ENCODE data around the gene AMN1. TPM values are rescaled to one million over a fixed set of nuclear protein-coding genes. Genes with fewer than 3 reads are reported as not detected.
"Not testable (repeated sequence)": the region's sequence is repeated elsewhere in the genome, so short reads cannot be mapped to it uniquely, and the experiment has no call there.

The AMN1 gene
- total RNA-seq, 5 donors from 2014 or later (not counting 1 experiment from before 2014, with no cell fraction given) = 8.4 to 13.6 (median 12.2) TPM

DNA sequence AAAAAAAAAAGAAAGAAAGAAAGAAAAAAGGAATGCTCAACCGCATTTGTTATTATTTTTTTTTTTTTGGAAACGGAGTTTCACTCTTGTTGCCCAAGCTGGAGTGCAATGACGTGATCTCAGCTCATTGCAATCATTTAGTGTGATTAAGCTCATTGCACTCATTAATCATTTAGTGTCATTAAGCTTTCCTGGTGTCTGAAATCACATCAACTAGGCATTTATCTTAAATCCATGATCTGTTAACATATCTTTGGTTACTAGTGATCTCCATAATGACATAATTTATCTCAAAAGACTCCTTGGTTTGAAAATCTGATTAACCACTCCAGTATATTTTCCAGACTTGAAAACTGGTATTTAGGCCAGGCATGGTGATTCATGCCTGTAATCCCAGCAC lies 43.0 kb downstream of the AMN1 start:
- Histone ChIP-seq H3K27ac (ENCODE audit: low read length) (no peak overlapping the region), H3K4me1 (ENCODE audit: control insufficient read depth in 1 of 2, extremely low read depth in 1 of 2, insufficient read depth in 2 of 2, low read length in 2 of 2) (peaks cover 0 to 5% of the 10 kb centered on the region in 2 experiments), H3K27me3 (replicated peaks in 1 of 2; ENCODE audit: control insufficient read depth in 2 of 2, extremely low read depth in 1 of 2, insufficient read depth in 2 of 2, low read length in 1 of 2) (no peaks in the 10 kb centered on the region), H3K36me3 (ENCODE audit: control insufficient read depth in 2 of 2, extremely low read depth in 1 of 2, insufficient read depth in 1 of 2, low read length in 1 of 2) (peaks cover 9 to 10% of the 10 kb centered on the region in 2 donors), H3K4me3 (ENCODE audit: control insufficient read depth in 1 of 2, extremely low read depth in 1 of 2, low read length in 1 of 2) (no peak overlapping the region), H3K9me3 (peaks cover 5% of the 10 kb centered on the region)
- POLR2A ChIA-PET = no interaction called here
- CTCF ChIA-PET = interaction anchor here (0.6 to 1.1 kb wide), 3 partner anchors 46 to 508 kb away, joined by 3 to 9 read pairs (median 8); no protein-coding TSS in a partner anchor
- no peaks in the 10 kb centered on the region for H3K27me3 Mint-ChIP-seq
- H3K27ac Mint-ChIP-seq = no peak overlapping the region
- ATAC-seq (replicated peaks in 1 of 4) (no peak), DNase-seq (no peak)
- no CpG with 5 or more reads among the region's 3 CpGs for WGBS (ENCODE audit: insufficient coverage)
- H3K9me3 Mint-ChIP-seq = peaks cover 4 to 12% (median 8%) of the 10 kb centered on the region in 3 donors
- no peak overlapping the region for H3K4me3 Mint-ChIP-seq
- H3K36me3 Mint-ChIP-seq = peaks cover 59% of the 10 kb centered on the region
- H3K4me1 Mint-ChIP-seq = peaks cover 6 to 13% (median 11%) of the 10 kb centered on the region in 3 donors

DNA sequence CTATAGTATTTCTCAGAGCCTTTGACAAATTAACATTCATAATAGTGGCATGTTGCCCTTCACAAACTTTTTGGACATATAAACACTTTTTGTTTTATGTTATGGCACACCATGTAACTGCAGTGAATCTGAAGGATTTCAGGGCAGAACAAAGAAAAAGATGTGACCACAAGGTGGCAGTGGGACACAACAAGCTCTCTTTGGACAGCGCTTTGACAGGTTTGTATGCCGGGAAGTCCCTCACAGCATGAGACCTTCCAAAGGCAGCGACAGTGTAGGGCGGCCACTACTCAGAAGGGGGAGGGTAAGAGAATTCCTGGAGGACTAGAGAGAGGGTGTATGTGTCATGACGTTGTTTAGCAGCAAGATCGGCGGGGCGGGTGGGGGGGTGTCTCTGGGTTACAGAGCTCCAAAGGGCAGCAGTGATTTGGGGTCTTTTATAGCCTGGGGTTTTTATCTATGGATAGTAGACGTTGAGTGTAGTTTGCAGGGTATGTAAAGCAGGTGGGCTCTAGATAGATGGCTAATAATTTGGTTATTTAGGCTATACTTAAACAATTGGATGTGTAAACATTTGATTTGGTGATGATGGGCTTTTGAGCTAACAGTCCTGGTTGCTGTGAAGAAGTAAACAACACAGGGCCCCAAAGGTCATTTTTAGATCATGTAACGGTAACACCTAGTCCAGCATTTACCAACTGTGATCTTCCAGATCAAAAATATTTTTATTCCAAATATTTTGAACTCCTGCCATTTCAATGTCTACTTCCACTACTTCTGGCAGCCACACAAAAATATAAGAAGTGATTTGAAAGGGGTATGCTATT lies 46.5 kb downstream of the AMN1 start:
- DNase-seq = peak; percentile 37 to 89 (median 60)

DNA sequence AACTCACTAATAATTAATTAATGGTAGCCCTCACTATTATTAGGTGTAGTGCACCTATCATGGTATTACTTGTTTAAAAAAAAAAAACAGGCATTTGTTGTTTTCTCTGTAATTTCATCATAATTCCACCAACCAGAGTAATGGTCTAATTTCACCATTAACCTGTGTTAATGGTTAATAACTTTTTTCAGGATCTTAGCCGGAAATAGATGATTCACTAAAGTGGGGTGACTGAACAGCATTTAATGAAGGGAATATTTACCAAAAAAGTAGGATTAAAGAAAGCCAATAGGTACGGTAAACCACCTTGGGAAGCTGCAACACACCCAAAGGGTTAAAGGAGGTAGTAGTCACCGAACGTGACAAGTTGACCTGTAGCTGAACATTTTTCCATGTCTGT lies 56.3 kb downstream of the AMN1 start:
- Mint-ChIP-seq H3K27me3 (no peaks in the 10 kb centered on the region), H3K4me1 (peaks cover 0 to 2% (median 0%) of the 10 kb centered on the region in 3 donors), H3K9me3 (peaks cover 3 to 7% (median 6%) of the 10 kb centered on the region in 3 donors), H3K27ac (no peak overlapping the region), H3K36me3 (peaks cover 51% of the 10 kb centered on the region), H3K4me3 (no peak overlapping the region)
- Histone ChIP-seq H3K4me1 (ENCODE audit: control insufficient read depth in 1 of 2, extremely low read depth in 1 of 2, insufficient read depth in 2 of 2, low read length in 2 of 2) (no peaks in the 10 kb centered on the region), H3K9me3 (peaks cover 3% of the 10 kb centered on the region), H3K27ac (ENCODE audit: low read length) (no peak overlapping the region), H3K4me3 (ENCODE audit: control insufficient read depth in 1 of 2, extremely low read depth in 1 of 2, low read length in 1 of 2) (no peak overlapping the region), H3K36me3 (ENCODE audit: control insufficient read depth in 2 of 2, extremely low read depth in 1 of 2, insufficient read depth in 1 of 2, low read length in 1 of 2) (peaks cover 0 to 6% of the 10 kb centered on the region in 2 donors), H3K27me3 (replicated peaks in 1 of 2; ENCODE audit: control insufficient read depth in 2 of 2, extremely low read depth in 1 of 2, insufficient read depth in 2 of 2, low read length in 1 of 2) (no peaks in the 10 kb centered on the region)
- WGBS (ENCODE audit: insufficient coverage) = 100% methylated on average over 1 of the region's 4 CpGs
- ChIA-PET POLR2A (no interaction called here), CTCF (no interaction called here)
- ATAC-seq (replicated peaks in 1 of 4) = no peak
- DNase-seq = no peak

More for the DNA sequence above, 46.5 kb downstream of the AMN1 start:
- ATAC-seq (replicated peaks in 1 of 4) = peak; percentile 64 to 86 (median 78)
- Mint-ChIP-seq H3K27me3 (no peaks in the 10 kb centered on the region), H3K27ac (peak overlapping the region; percentile 67 to 79), H3K4me3 (peak overlapping the region in 1 of 3 donors; percentile 37), H3K36me3 (peaks cover 39% of the 10 kb centered on the region), H3K9me3 (peaks cover 4 to 12% (median 7%) of the 10 kb centered on the region in 3 donors), H3K4me1 (peaks cover 6 to 13% (median 11%) of the 10 kb centered on the region in 3 donors)
- no peaks in the 10 kb centered on the region for H3K27me3 ChIP-seq (replicated peaks in 1 of 2; ENCODE audit: control insufficient read depth in 2 of 2, extremely low read depth in 1 of 2, insufficient read depth in 2 of 2, low read length in 1 of 2)
- H3K27ac ChIP-seq (ENCODE audit: low read length) = peak overlapping the region; percentile 44
- WGBS (ENCODE audit: insufficient coverage) = 50% methylated on average over 9 of the region's 10 CpGs
- ChIA-PET POLR2A (interaction anchor here (0.6 to 0.7 kb wide), 3 partner anchors 29 to 374 kb away, joined by 3 to 9 read pairs (median 4); no protein-coding TSS in a partner anchor), CTCF (interaction anchor here (0.6 to 2.7 kb wide), 22 partner anchors 10 to 685 kb away, joined by 3 to 23 read pairs (median 3); no protein-coding TSS in a partner anchor)
- H3K9me3 ChIP-seq = peaks cover 5% of the 10 kb centered on the region
- peaks cover 5 to 9% of the 10 kb centered on the region in 2 donors for H3K36me3 ChIP-seq (ENCODE audit: control insufficient read depth in 2 of 2, extremely low read depth in 1 of 2, insufficient read depth in 1 of 2, low read length in 1 of 2)
- peaks cover 0 to 5% of the 10 kb centered on the region in 2 experiments for H3K4me1 ChIP-seq (ENCODE audit: control insufficient read depth in 1 of 2, extremely low read depth in 1 of 2, insufficient read depth in 2 of 2, low read length in 2 of 2)
- no peak overlapping the region for H3K4me3 ChIP-seq (ENCODE audit: control insufficient read depth in 1 of 2, extremely low read depth in 1 of 2, low read length in 1 of 2)

DNA sequence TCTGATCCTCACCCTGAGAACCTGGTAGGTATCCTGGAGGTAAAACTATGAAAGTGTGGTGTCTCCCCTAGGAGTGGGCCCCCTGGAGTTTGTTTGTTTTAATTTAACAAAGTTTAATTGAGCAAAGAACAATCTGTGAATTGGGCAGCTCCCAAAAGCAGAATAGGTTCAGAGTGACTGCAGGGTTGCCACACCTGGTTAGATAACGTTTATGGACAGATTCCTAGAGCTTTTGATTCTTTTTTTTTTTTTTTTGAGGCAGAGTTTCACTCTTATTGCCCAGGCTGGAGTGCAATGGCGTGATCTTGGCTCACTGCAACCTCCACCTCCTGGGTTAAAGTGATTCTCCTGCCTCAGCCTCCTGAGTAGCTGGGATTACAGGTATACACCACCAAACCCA lies 59.2 kb downstream of the AMN1 start:
- peaks cover 3 to 11% (median 6%) of the 10 kb centered on the region in 3 donors for H3K9me3 Mint-ChIP-seq
- H3K36me3 ChIP-seq (ENCODE audit: control insufficient read depth in 2 of 2, extremely low read depth in 1 of 2, insufficient read depth in 1 of 2, low read length in 1 of 2); H3K4me3 Mint-ChIP-seq; H3K27me3 ChIP-seq (replicated peaks in 1 of 2; ENCODE audit: control insufficient read depth in 2 of 2, extremely low read depth in 1 of 2, insufficient read depth in 2 of 2, low read length in 1 of 2); H3K4me1 Mint-ChIP-seq; H3K27me3 Mint-ChIP-seq; DNase-seq; H3K27ac Mint-ChIP-seq; ATAC-seq (replicated peaks in 1 of 4); H3K4me3 ChIP-seq (ENCODE audit: control insufficient read depth in 1 of 2, extremely low read depth in 1 of 2, low read length in 1 of 2); H3K9me3 ChIP-seq; H3K27ac ChIP-seq (ENCODE audit: low read length); H3K4me1 ChIP-seq (ENCODE audit: control insufficient read depth in 1 of 2, extremely low read depth in 1 of 2, insufficient read depth in 2 of 2, low read length in 2 of 2): not testable (repeated sequence)
- WGBS (ENCODE audit: insufficient coverage) = 90% methylated on average over 2 of the region's 2 CpGs
- H3K36me3 Mint-ChIP-seq = peaks cover 40% of the 10 kb centered on the region
- ChIA-PET POLR2A (interaction anchor here in 1 of 2 donors (0.6 kb wide), 1 partner anchor 17 kb away, joined by 3 read pairs; no protein-coding TSS in a partner anchor), CTCF (interaction anchor here (0.7 to 1.3 kb wide), 4 partner anchors 12 to 399 kb away, joined by 3 read pairs; no protein-coding TSS in a partner anchor)

DNA sequence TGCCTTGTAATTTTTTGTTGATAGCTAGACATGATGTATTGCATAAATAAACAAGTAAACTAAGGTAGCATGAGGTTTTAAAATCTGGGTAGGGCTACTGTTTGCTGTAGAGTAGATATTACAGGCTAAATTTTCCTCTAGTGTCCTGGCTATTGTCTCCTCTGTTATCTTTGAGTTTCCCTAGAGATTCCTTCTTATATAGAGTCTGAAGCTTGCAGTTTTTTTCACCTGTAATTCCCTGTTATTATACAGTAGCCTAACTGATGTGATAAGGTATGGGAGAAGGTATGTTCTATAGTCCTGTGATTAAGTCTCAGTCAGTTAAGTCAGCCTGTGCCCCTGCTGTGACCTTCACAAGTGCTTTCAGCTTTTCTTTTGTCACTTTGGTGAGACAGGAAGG lies 59.8 kb downstream of the AMN1 start:
- DNase-seq = no peak
- no peak overlapping the region for H3K27ac ChIP-seq (ENCODE audit: low read length)
- Mint-ChIP-seq H3K9me3 (peaks cover 3 to 11% (median 6%) of the 10 kb centered on the region in 3 donors), H3K4me3 (no peak overlapping the region), H3K36me3 (peaks cover 36% of the 10 kb centered on the region), H3K27ac (no peak overlapping the region), H3K27me3 (no peaks in the 10 kb centered on the region), H3K4me1 (no peaks in the 10 kb centered on the region)
- ChIA-PET CTCF (interaction anchor here (0.6 to 1.0 kb wide), 4 partner anchors 13 to 712 kb away, joined by 3 read pairs; no protein-coding TSS in a partner anchor), POLR2A (interaction anchor here (0.6 to 0.7 kb wide), 2 partner anchors 17 to 1174 kb away, joined by 3 to 4 read pairs; no protein-coding TSS in a partner anchor)
- H3K36me3 ChIP-seq (ENCODE audit: control insufficient read depth in 2 of 2, extremely low read depth in 1 of 2, insufficient read depth in 1 of 2, low read length in 1 of 2) = peaks cover 0 to 6% of the 10 kb centered on the region in 2 donors
- no peaks in the 10 kb centered on the region for H3K27me3 ChIP-seq (replicated peaks in 1 of 2; ENCODE audit: control insufficient read depth in 2 of 2, extremely low read depth in 1 of 2, insufficient read depth in 2 of 2, low read length in 1 of 2)
- H3K4me1 ChIP-seq (ENCODE audit: control insufficient read depth in 1 of 2, extremely low read depth in 1 of 2, insufficient read depth in 2 of 2, low read length in 2 of 2) = no peaks in the 10 kb centered on the region
- peaks cover 3% of the 10 kb centered on the region for H3K9me3 ChIP-seq
- ATAC-seq (replicated peaks in 1 of 4) = no peak
- H3K4me3 ChIP-seq (ENCODE audit: control insufficient read depth in 1 of 2, extremely low read depth in 1 of 2, low read length in 1 of 2) = no peak overlapping the region

DNA sequence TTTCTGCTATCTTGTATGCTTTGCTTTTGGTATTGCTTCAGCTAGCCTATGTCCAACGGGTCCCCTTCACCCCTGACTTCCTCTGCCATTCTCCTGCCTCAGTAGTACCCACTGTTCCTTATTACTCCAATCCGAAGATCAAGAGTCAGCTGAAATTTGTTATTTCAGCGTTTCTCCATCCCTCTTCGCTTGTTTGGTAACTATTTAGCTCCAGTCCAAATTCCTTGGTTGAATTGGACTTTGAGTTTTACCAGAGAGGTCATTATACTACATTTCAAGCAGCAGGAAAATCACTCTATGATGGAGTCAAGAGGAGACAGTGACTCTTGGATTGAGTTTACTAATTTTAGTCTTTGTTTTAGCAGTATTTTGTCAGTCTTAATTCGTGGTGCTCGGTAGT lies 64.8 kb downstream of the AMN1 start:
- no peaks in the 10 kb centered on the region for H3K27me3 Mint-ChIP-seq
- H3K4me3 Mint-ChIP-seq = no peak overlapping the region
- peaks cover 0 to 16% (median 13%) of the 10 kb centered on the region in 3 donors for H3K4me1 Mint-ChIP-seq
- WGBS (ENCODE audit: insufficient coverage) = 79% methylated on average over 4 of the region's 6 CpGs
- peaks cover 7% of the 10 kb centered on the region for H3K36me3 Mint-ChIP-seq
- ATAC-seq (replicated peaks in 1 of 4) = no peak
- Histone ChIP-seq H3K36me3 (ENCODE audit: control insufficient read depth in 2 of 2, extremely low read depth in 1 of 2, insufficient read depth in 1 of 2, low read length in 1 of 2) (no peaks in the 10 kb centered on the region), H3K4me1 (ENCODE audit: control insufficient read depth in 1 of 2, extremely low read depth in 1 of 2, insufficient read depth in 2 of 2, low read length in 2 of 2) (peaks cover 3 to 8% of the 10 kb centered on the region in 2 experiments), H3K4me3 (ENCODE audit: control insufficient read depth in 1 of 2, extremely low read depth in 1 of 2, low read length in 1 of 2) (no peak overlapping the region), H3K27ac (ENCODE audit: low read length) (no peak overlapping the region), H3K27me3 (replicated peaks in 1 of 2; ENCODE audit: control insufficient read depth in 2 of 2, extremely low read depth in 1 of 2, insufficient read depth in 2 of 2, low read length in 1 of 2) (no peaks in the 10 kb centered on the region), H3K9me3 (no peaks in the 10 kb centered on the region)
- no peak for DNase-seq
- CTCF ChIA-PET = no interaction called here
- H3K9me3 Mint-ChIP-seq = peaks cover 3 to 10% (median 4%) of the 10 kb centered on the region in 3 donors
- no peak overlapping the region for H3K27ac Mint-ChIP-seq
- POLR2A ChIA-PET = interaction anchor here in 1 of 2 donors (0.5 kb wide), 1 partner anchor 1044 kb away, joined by 3 read pairs; no protein-coding TSS in a partner anchor
